SW 1271 (cell line): Measurements from ENCODE around the gene TOB2.
"Not testable (repeated sequence)": the region's sequence is repeated elsewhere in the genome, so short reads cannot be mapped to it uniquely, and the experiment has no call there.

Experiments
- DNase-seq, 2 experiments: peaks; one replicate each; lab custom pipeline; 2025; lab: John Stamatoyannopoulos, UW

TOB2 gene

DNA sequence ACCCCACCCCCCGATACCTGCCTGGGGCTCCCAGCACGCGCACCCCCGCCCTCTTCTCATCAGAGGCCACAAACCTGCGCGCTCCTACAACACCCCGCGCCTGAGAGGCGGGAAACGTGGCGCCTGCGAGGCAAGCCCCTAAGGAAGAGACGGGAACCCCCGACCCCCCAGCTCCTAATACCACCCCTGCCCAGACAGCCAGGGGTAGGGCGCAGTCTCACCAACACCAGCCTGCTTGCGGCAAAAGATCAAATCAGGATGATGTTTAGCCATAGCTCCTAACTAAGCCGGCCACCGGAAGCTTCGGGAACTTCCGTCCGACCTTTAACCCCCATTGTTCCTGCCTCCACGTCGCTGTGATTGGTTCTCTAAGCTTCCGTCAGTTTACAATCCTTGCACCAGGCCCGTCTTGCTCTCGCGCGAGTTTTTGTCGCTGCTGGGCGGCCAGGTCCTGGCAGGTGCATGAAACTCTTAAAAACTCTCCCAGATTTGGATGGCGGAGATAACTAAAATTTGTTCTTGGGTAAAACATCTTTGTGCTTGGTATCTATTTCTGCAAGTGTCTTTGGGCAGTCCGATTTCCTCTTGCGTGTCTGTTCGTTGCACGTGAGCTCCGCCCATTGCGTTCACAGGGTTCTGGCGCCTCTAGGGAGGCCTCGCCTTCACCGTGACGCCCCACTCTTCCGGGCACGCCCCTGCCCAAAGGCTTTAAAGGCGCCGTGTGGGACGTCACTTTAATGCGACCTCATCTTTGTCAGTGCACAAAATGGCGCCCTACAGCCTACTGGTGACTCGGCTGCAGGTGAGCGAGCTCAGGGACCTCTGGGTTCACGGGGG is 22.0 kb upstream of the TOB2 start, which contains the start of the genes ACO2 and PHF5A:
ACO2 (plus strand) TSS at position 737 of the 837 bp plus-strand sequence; CDS start at position 767, 30 bp downstream.
PHF5A (minus strand) TSS at position 312 of the 837 bp plus-strand sequence; CDS start at position 273, 39 bp downstream.
- peak; percentile 83 to 97 for DNase-seq

GRCh38 chr22:41461901-41462300 is 15.3 kb upstream of the TOB2 start:
- DNase-seq = no peak

- DNase-seq = not testable (repeated sequence)
These were observed 13.5 kb upstream of the TOB2 start for GRCh38 chr22:41460071-41460470.

- DNase-seq = no peak
These were observed 12.8 kb upstream of the TOB2 start for GRCh38 chr22:41459431-41459830.

DNA sequence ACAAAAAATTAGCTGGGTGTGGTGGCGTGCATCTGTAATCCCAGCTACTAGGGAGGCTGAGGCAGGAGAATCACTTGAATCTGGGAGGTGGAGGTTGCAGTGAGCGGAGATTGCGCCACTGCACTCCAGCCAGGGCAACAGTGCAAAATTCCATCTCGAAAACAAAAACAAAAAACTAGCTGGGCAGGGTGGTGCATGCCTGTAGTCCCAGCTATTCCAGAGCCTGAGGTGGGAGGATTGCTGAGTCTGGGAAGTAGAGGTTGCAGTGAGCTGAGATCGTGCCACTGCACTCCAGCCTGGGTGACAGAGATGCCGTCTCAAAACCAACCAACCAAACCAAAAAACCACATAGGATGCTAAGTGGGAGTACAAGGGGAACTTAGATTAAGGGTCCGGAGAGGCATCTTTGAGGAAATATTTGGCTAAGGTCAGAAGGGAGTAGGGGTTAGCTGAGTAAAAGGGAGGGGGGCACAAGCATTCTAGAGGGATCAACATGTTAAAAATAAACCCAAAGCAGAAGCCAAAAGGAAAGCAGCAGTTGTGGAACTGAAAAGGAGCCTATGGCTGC is 11.6 kb upstream of the TOB2 start:
- no peak for DNase-seq

- peak; percentile 95 to 98 for DNase-seq
These were observed 1.7 kb upstream of the TOB2 start for GRCh38 chr22:41448189-41448808.

- peak in 1 of 2 experiments; percentile 28 for DNase-seq
These were observed 1.0 kb upstream of the TOB2 start for GRCh38 chr22:41447435-41448188.

DNA sequence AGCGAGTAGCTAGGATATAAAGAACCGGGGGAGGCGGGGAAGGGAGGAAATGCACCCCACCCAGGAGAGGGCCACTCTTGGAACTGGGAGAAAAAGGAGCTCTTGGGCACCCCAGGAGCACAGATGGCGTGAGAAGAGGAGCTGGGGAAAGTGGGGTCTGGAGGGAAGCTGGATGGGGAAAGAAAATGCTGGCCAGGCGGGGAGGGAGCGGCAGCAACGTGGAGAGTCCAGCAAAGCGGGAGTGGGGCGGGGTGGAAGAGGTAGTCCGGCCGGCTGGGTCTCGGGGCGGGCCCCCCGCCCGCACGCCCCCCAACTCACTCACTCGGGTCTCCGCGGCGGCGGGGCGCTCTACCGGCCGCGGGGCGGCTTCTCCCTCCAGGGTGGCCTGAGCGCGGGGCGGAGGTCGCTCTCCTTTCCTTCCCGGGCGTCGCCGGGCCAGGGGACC is 522 bp downstream of the TOB2 start:
- DNase-seq = no peak

DNA sequence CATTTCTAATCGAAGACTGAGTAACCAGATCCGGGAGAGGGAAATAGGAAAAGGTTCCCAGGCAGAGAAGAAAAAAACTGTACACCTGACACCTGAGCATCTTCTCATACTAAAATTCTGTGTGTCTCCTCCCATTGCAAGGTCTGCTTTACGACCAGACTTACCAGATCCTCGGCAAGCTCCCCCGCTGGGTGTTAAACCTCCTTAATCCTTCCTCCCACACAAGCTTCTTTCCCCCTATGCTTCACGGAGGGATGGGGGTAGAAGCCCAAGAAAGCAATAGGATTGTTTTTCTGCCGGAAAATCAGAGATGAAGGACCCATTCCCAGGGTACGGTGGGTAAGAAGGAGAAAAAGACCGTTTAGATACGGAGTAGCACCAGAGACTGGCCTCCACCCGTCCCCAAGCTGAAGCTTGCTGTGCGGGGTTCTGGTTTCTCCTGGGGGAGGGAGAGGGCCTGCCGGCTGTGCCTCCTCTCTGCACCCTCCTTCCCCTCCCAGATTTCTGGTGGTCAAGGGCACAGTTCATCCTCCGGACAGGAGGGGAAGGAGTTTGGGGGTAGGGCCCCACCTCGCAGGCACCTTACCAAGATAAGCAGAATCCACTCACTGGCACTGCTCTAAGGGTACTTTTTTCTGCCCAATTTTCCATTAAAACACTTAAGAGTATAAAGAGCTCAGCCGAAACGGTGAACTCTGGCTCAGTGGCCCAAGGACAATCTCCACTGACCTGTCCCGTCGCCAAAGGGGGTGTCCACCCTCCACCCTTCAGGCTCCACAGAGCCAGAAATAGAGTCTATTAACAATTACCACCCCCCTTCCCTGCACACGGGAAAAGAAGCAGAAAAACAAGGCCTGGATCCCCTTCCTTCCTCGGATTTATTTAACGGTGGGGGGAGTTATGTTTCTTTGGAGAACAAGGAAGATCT is 1.2 kb downstream of the TOB2 start:
- peak in 1 of 2 experiments; percentile 39 for DNase-seq

DNA sequence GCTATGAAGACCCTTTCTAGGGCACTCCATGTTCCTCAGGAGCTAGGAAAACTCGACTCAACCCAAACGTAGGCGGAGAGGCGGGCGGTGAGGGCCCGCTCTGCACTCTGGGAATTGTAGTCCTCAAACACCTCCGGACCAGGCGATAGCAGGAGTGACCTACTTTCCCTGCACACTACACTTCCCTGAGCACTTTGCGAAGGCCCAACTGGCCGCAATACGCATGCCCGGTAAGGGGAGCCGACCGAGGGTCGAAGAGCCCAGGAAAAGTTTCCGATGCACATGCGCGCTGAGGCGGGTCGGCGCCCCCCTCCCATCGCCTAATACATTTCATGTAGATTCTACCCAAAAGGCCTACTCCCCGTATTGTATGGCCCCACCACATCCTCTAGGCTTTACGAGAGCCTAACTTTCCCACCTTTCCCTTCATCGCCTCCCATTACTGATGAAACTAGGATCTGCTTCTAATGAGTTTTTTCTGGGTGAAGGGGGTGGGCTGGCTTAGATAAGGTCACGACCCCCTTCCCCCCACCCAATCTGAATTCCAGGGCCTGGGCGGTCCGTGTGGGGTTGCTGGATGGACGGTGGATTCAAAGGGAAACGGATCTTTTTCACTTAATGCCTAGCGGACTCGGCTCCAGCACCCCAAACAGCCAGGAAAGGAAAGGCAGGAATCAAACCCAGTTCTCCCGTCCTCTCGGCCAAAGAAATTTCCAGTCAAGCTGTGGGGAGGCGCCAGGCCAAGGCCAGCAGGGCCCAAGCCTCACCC is 2.1 kb downstream of the TOB2 start:
- peak; percentile 87 to 94 for DNase-seq

- DNase-seq = no peak
These were observed 4.3 kb downstream of the TOB2 start for GRCh38 chr22:41442240-41442792.

DNA sequence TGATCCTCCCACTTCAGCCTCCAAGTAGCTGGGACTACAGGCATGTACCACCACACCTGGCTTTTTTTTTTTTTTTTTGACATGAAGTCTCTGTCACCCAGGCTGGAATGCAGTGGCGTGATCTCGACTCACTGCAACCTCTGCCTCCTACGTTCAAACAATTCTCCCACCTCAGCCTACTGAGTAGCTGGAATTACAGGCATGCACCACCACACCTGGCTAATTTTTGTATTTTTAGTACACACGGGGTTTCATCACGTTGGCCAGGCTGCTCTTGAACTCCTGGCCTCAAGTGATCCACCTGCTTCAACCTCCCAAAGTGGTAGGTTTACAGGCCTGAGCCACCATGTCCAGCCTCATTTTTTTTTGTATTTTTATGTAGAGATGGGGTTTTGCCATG is 6.1 kb downstream of the TOB2 start:
- not testable (repeated sequence) for DNase-seq

DNA sequence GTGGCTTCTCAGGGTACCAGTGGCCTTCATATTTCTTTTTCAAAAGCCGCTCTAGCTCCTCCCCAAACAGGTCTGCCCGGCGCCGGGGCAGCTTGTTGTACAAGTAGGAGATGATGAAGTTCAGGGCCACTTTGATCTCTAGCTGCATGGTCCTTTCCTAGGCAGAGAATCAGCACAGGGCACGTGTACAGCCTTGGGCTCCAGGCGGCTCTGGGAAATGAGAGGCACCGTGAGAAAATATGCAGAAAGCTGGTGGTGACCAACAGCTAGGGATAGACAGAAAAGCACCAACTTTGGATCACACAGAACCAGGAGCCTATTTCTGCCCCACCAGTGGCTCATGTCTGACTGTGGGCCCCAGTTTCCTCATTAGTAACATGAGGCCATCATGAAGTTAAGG is 9.4 kb downstream of the TOB2 start:
- DNase-seq = no peak

- no peak for DNase-seq
These were observed 10.1 kb downstream of the TOB2 start for GRCh38 chr22:41436322-41437113.

DNA sequence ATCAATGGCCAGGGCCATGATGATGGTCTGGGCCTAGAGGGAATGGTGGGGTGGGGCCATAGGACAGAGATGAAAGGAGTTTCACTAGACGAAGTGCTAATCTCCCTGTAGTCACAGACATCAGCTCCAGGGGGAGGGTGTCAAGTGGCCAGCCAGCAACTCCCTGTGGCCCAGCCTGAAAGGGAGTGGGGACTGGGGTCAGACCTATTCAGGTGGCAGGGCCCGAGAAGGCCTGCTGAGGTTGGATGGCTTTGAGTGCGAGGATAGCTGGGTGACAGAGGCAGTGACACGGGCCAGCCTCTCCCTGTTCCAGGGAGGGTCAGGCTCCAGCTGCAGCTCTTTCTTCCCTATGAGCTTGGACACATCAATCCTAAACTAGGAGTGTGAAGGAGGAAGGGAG is 11.0 kb downstream of the TOB2 start:
- DNase-seq = no peak

DNA sequence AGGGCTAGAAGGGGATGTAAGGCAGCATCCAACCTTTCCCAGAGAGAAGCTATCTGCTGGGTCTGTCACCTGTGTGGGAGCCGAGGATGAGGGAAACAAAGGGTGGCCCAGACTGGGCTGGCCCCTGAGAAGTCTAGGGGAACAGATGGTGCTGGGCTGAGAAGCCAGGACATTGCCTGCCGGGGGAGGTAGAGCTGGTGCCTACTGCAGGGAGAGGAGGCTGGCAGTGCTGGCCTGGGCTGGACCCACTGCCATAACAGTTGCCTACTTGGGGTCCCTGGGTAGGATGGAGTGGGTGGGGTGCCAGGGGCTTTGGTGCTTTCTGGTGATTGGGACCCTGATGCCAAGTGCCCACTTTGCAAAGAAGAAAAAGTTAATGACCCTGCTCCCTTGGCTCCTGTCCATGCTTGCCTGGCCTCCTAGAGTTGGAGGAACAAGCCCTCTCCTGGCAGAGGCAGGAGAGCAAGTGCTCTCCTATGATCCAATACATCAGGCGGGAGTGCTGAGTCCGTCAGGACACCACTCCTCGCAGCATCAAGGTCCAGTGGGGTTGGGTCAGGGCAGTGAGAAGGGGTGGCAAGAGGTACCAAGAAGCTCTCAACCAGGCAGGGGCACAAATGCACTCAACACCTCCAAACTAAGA is 12.1 kb downstream of the TOB2 start:
- DNase-seq = not testable (repeated sequence)

- DNase-seq = not testable (repeated sequence)
These were observed 13.1 kb downstream of the TOB2 start for GRCh38 chr22:41433480-41433879.

DNA sequence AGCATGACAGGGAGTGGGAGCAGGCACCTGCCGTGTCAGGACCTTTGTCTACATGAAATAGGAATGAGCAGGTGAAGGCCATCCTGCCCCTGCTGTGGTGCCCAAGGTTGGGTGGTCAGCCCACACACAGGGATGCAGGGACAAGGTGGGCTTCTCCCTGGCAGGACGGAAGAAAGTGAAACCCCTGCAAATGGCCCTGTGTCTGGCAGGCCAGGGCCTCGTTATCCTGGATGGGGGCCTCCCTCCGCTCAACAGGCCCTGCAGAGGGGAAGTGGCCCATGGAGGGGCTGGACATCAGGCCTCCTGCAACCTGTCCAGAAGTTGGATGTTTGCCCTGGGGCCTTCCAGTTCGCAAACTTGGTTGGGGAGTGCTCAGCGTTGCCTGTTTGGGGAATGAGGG is 14.9 kb downstream of the TOB2 start:
- no peak for DNase-seq

DNA sequence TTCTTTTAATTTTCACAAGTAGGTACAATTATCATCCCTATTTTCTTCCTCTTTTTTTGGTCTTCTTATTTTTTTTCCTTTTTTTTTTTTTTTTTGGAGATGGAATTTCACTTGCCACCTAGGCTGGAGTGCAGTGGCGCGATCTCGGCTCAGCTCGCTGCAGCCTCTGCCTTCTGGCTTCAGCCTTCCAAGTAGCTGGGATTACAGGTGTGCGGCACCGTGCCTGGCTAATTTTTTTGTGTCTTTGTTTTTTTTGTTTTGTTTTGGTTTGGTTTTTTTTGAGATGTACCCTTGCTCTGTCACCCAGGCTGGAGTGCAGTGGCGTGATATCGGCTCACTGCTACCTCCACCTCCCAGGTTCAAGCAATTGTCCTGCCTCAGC is 16.7 kb downstream of the TOB2 start:
- no peak for DNase-seq
